GM18861 (cell line): Measurements from ENCODE around the gene BICRA.
"Not testable (repeated sequence)": the region's sequence is repeated elsewhere in the genome, so short reads cannot be mapped to it uniquely, and the experiment has no call there.

Experiments
- ATAC-seq: cut with Tn5 transposase; IDR thresholded peaks from one replicate; pipeline ENCODE4 v1.9.1; 2021; ENCODE audit not compliant: unreplicated experiment

BICRA gene

GRCh38 chr19:47608969-47609905 lies at the start of gene BICRA:
BICRA (plus strand) TSS chr19:47609134; CDS start chr19:47673575, 64,441 bp downstream.
- peak; percentile 29 for ATAC-seq

DNA sequence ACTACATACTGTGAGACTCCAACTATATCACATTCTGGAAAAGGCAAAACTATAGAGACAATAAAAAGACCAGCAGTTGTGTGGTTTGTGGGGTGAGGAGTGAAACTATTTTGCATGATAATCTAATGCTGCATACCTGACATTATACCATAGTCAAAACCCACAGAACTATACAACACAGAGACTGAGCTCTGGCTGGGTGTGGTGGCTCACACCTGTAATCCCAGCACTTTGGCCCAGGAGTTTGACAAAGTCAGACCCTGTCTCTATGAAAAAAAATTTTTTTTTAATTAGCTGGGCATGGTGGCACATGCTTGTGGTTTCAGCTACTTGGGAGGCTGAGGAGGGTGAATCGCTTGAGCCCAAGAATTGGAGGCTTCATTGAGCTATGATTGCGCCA lies 47.9 kb upstream of the BICRA start:
- ATAC-seq = no peak

DNA sequence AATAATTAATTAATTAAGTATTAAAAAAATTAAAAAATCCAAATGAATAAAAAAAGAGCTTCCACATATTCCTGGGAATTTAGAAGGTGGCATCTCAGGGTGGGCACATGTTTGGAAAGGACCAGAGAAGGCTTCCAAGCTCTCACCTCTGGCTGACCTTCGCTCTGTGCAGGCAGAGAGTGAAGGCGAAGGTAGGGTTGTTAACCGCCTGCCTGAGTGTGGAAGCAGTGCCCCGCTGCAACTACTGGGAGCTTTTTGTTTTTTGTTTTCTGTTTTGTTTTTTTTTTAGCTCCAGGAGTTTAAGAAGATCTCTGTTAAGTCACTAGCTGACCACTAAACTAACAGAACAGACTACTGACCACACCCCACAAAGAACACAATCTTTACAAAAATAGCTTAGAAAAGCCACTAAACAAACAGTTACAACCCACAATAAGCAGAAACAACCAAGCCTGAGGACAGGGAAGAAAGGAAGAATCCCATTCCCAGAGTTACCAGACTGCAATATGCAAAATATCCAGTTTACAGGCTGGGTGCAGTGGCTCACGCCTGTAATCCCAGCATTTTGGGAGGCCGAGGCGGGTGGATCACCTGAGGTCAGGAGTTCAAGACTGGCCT lies 47.4 kb upstream of the BICRA start:
- ATAC-seq = no peak

DNA sequence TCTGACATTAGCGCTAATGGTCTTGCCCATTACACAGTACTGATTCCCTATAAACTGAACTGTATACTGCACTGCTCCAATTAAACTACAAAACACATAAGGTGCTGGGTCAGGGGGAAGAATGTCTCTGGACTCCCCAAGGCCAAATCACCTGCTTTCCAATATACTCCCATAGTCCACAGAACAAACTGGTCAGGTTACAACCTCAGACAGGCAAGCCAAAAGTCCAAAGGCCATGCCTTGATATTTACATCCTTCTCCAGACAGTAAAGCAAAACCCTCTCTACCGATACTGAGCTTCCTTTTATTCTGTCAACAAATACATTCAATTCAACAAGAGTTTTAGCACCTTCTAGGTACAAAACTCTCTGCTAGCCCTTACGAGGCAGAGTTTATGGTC lies 44.9 kb upstream of the BICRA start:
- ATAC-seq = no peak

GRCh38 chr19:47569331-47569730 lies 39.6 kb upstream of the BICRA start:
- ATAC-seq = no peak

GRCh38 chr19:47572635-47573034 lies 36.3 kb upstream of the BICRA start:
- no peak for ATAC-seq

DNA sequence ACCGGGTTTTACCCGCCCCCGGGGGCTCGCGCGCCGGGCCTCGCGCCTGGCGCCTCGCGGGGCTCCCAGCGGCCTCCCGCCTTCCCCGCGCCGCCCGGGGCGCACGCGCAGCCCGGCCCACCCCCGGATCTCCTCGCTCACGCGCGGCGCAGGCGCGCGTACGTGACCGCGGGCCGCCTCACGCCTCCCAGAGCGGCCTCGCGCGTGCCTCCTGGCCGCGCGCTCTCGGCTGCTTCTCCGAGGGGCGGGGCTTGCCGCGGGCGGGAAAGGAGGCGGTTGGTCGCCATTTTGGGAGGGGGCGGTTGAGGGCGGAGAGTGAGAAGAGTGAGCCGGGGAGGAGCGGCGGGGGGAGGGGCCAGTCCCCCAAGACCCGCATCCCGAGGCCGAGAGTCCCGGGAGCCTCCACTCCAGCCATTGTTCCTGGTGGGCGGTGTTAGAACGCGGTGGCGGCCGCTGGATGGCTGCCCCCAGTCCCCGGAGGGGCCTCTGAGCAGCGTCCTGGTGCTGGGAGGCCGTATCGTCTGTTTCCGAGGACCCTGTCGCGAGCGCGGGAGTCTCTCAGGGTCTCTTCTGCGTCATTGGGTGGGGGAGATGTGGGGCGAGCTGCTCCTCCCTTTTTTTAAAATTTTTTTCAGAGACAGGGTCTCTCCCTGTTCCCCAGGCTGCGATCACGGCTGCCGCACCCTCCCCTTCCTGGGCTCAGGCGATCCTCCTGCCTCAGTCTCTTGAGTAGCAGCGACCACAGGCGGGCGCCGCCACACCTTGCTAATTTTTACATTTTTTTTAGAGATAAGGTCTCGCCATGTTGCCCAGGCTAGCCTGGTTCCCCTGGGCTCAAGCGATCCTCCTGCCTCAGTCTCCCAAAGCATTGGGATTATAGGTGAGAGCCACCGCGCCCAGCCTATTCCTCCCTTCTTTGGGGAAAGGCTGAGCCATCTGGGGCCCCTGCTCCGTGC lies 35.6 kb upstream of the BICRA start, which contains the start of gene ZNF541:
Gene ZNF541 (minus strand): TSS at position 78 of the 956 bp plus-strand sequence. CDS start 17,292 bp downstream, outside the sequence.
- no peak for ATAC-seq

GRCh38 chr19:47580397-47580796 lies 28.5 kb upstream of the BICRA start:
- no peak for ATAC-seq

- ATAC-seq = no peak
These were observed 27.2 kb upstream of the BICRA start for GRCh38 chr19:47581605-47582319.

DNA sequence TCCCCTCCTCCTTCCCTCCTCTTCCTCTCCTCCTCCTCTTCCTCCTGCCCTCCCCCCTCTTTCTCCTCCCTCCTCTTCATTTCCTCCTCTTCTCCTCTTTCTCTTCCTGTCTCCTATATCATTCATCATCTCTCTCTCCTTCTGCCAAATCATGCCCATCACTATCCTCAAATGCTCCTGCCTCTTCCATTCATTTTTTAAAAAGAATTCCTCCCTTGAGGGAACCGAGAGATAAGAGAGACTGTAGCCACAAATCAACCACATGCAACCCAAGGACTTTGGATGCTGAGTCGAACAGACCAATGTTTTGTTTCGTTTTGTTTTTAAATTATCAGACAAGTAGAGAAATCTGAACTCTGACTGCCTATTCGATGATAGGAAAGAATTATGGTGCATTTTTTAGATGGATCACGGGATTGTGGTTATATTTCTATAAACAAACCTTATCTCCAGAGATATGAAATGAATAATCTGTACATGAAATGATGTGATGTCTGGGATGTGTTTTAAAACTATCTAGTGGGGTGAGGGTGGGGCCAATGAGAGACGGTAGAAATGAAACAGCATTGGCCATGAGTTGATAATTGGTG lies 26.5 kb upstream of the BICRA start:
- ATAC-seq = no peak

GRCh38 chr19:47583161-47583560 lies 25.8 kb upstream of the BICRA start:
- not testable (repeated sequence) for ATAC-seq

- ATAC-seq = no peak
These were observed 21.6 kb upstream of the BICRA start for GRCh38 chr19:47587295-47587694.

GRCh38 chr19:47589824-47590223 lies 19.1 kb upstream of the BICRA start:
- ATAC-seq = no peak

DNA sequence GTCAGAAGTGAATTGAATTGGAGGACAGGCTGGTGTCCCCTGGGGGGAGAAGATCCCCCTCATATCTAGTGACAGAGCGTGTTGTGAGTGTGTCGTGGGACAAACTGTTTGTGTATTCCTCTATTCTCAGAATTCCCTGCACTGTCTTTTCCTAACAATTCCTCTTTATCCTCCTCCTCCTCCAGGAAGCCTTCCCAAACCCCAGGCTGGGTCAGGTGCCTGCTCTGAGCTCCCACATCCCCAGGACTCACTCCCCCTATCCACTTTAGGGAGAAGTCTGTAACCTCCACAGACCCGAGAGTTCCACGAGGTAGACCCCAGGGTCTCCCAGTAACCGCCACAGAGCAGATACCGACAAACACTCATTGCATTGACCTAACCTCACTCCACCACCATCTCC lies 15.1 kb upstream of the BICRA start:
- ATAC-seq = no peak

DNA sequence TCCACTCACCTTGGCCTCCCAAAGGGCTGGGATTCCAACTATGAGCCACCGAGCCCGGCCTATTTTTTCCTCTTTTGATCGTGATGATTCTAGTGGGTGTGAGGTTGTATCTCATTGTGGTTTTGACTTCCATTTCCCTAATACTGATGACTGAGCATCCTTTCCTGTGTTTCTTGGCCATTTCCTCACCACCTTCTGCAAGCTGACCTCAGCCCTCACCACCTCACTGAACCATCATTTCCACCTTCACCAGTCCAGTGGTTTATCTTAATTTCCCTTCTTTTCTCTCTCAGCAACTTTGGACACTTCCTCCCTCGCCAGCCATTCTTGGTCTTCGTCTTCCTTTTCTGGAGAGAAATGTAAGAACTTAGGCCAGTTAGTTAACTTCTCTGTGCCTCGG lies 13.0 kb upstream of the BICRA start:
- ATAC-seq = no peak

- no peak for ATAC-seq
These were observed 10.3 kb upstream of the BICRA start for GRCh38 chr19:47598407-47599349.

DNA sequence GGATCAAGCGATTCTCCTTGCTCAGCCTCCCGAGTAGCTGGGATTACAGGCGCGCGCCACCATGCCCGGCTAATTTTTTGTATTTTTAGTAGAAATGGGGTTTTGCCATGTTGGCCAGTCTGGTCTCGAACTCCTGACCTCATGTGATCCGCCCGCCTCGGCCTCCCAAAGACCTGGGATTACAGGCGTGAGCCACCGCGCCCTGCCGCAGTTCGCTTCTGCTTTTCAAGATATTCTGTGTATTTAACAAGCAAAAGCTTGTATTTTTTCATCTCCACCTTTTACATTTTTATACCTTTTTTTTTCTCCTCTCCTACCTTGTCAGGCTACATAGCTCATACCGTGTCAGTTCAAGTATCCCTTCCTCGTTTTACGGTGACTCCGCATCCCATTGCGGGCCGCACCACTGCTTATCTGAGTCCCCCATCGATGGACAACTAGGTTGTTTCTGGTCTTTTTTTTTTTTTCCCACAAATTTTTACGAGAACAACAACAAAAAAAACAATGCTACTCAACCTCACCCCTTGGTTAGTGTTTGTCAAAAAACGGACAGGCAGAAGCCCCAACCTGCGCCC lies 9.2 kb upstream of the BICRA start:
- ATAC-seq = not testable (repeated sequence)
